Large intestine (tissue), 3 donors: Measurements from ENCODE around the gene MST1. TPM values are rescaled to one million over a fixed set of nuclear protein-coding genes. Genes with fewer than 3 reads are reported as not detected.

Source experiments
- DNase-seq, 2 donors: peaks; one replicate each; pipeline versions ENCODE4 v3.0.0 to v3.0.0-alpha.2; 2013
- H3K27ac ChIP-seq: one replicate; pipeline ENCODE4 v1.5.1; 2013; ENCODE audit warnings: low read length
- H3K27me3 ChIP-seq: 2 replicates; pipeline ENCODE4 v1.6.1; 2013; ENCODE audit warnings: low read length; ENCODE audit not compliant: control insufficient read depth, insufficient read depth
- H3K36me3 ChIP-seq: 2 replicates; pipeline ENCODE4 v1.6.1; 2013; ENCODE audit warnings: low read length; ENCODE audit not compliant: control insufficient read depth, insufficient read depth
- H3K4me1 ChIP-seq: one replicate; pipeline ENCODE4 v1.6.1; 2013; ENCODE audit warnings: low read length; ENCODE audit not compliant: control insufficient read depth, insufficient read depth
- H3K4me3 ChIP-seq: one replicate; pipeline ENCODE4 v1.5.1; 2013; ENCODE audit warnings: low read length
- H3K9me3 ChIP-seq: one replicate; pipeline ENCODE4 v1.6.1; 2013; ENCODE audit warnings: mild to moderate bottlenecking, low read depth, low read length, moderate library complexity; ENCODE audit not compliant: control insufficient read depth
- WGBS: methylation state at CpG from one replicate; pipeline ENCODE4 v1.1.5; 2013; ENCODE audit warnings: low lambda C conversion rate; ENCODE audit not compliant: insufficient coverage; 5-methylcytosine and 5-hydroxymethylcytosine counted together
- polyA plus RNA-seq: library from polyadenylated mRNA; unstranded; fragments of 120-200 nt; gene quantifications from one replicate; pipeline ENCODE4 v1.2.1, GENCODE V29; 2013

Gene MST1
- polyA plus RNA-seq, 1 donor = 464 TPM

- H3K4me1 ChIP-seq = no peaks in the 10 kb centered on the region
- H3K27me3 ChIP-seq = no peaks in the 10 kb centered on the region
- no CpG with 5 or more reads among the region's 1 CpG for WGBS
- no peaks in the 10 kb centered on the region for H3K9me3 ChIP-seq
- no peak overlapping the region for H3K4me3 ChIP-seq
- H3K36me3 ChIP-seq = no peaks in the 10 kb centered on the region
- DNase-seq = no peak
- no peak overlapping the region for H3K27ac ChIP-seq
Observed at GRCh38 chr3:49650177-49650576, 39.1 kb downstream of the MST1 start.

DNA sequence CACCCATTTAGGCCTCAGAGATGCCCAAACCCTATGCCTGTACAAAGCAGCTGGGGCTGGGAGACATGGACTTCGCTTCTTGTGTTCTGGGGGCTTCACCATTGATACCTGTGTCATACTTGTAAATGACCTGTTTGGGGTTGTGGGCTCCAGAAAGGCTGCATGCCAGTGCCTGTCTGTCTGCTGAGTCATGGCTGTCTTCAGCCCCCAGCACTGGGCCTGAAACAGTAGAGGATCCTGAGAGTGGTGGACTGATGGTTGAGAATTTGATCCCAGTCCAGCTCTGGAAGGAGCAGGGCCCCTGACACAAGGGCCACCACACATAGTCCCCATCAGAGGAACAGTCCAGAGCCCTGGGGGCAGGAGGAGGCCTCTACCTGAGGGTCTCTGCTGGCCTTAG lies 39.7 kb downstream of the MST1 start:
- Histone ChIP-seq H3K27me3 (no peaks in the 10 kb centered on the region), H3K9me3 (no peaks in the 10 kb centered on the region)
- no CpG with 5 or more reads among the region's 1 CpG for WGBS

GRCh38 chr3:49648354-49649019 lies 40.8 kb downstream of the MST1 start:
- H3K9me3 ChIP-seq = no peaks in the 10 kb centered on the region
- H3K27ac ChIP-seq = no peak overlapping the region
- DNase-seq = no peak
- no peak overlapping the region for H3K4me3 ChIP-seq
- H3K27me3 ChIP-seq = no peaks in the 10 kb centered on the region
- WGBS = no CpG with 5 or more reads among the region's 3 CpGs
- H3K36me3 ChIP-seq = no peaks in the 10 kb centered on the region
- no peaks in the 10 kb centered on the region for H3K4me1 ChIP-seq

More for the DNA sequence above, 39.7 kb downstream of the MST1 start:
- H3K36me3 ChIP-seq = no peaks in the 10 kb centered on the region
- H3K27ac ChIP-seq = no peak overlapping the region
- H3K4me3 ChIP-seq = no peak overlapping the region
- DNase-seq = no peak
- H3K4me1 ChIP-seq = no peaks in the 10 kb centered on the region

DNA sequence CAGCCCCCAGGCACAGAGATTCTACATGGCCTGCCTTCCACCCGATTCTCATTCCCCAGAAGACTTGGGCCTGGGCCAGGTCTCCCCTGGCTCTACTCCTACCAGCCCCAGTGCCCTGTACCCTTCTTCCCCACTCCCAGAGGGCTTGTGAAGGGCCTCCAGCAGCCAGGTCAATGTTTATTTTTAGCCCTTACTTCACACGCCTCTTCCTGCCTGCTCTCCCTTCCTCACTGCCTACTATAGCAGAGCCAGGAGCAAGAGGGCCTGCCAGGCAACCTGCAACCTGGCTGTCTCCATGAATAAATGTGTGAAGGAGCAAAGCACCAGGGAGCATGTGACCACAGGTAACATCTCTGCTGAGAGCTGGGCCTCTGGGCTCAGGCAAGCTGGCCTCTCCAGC lies 41.5 kb downstream of the MST1 start:
- Histone ChIP-seq H3K9me3 (no peaks in the 10 kb centered on the region), H3K4me1 (no peaks in the 10 kb centered on the region), H3K4me3 (no peak overlapping the region), H3K27ac (no peak overlapping the region), H3K36me3 (no peaks in the 10 kb centered on the region), H3K27me3 (no peaks in the 10 kb centered on the region)
- 20% methylated on average over 1 of the region's 2 CpGs for WGBS
- DNase-seq = no peak

- H3K27ac ChIP-seq = no peak overlapping the region
- no peaks in the 10 kb centered on the region for H3K27me3 ChIP-seq
- no peak overlapping the region for H3K4me3 ChIP-seq
- no peaks in the 10 kb centered on the region for H3K9me3 ChIP-seq
- no peaks in the 10 kb centered on the region for H3K4me1 ChIP-seq
- DNase-seq = no peak
- no peaks in the 10 kb centered on the region for H3K36me3 ChIP-seq
- WGBS = 80% methylated on average over 1 of the region's 3 CpGs
Observed at GRCh38 chr3:49646236-49646635, 43.0 kb downstream of the MST1 start.

- no CpG with 5 or more reads among the region's 8 CpGs for WGBS
- Histone ChIP-seq H3K4me1 (no peaks in the 10 kb centered on the region), H3K9me3 (no peaks in the 10 kb centered on the region), H3K27ac (no peak overlapping the region), H3K36me3 (no peaks in the 10 kb centered on the region), H3K27me3 (no peaks in the 10 kb centered on the region), H3K4me3 (no peak overlapping the region)
- DNase-seq = no peak
Observed at GRCh38 chr3:49644684-49645083, 44.6 kb downstream of the MST1 start.

- Histone ChIP-seq H3K4me3 (no peak overlapping the region), H3K36me3 (no peaks in the 10 kb centered on the region), H3K9me3 (no peaks in the 10 kb centered on the region), H3K27ac (no peak overlapping the region), H3K27me3 (no peaks in the 10 kb centered on the region), H3K4me1 (no peaks in the 10 kb centered on the region)
- no CpG with 5 or more reads among the region's 9 CpGs for WGBS
- DNase-seq = no peak
Observed at GRCh38 chr3:49642708-49643145, 46.5 kb downstream of the MST1 start.

GRCh38 chr3:49641921-49642707 lies 47.2 kb downstream of the MST1 start:
- H3K4me1 ChIP-seq = no peaks in the 10 kb centered on the region
- H3K36me3 ChIP-seq = no peaks in the 10 kb centered on the region
- H3K27ac ChIP-seq = no peak overlapping the region
- H3K9me3 ChIP-seq = no peaks in the 10 kb centered on the region
- WGBS = no CpG with 5 or more reads among the region's 14 CpGs
- DNase-seq = no peak
- no peak overlapping the region for H3K4me3 ChIP-seq
- no peaks in the 10 kb centered on the region for H3K27me3 ChIP-seq

DNA sequence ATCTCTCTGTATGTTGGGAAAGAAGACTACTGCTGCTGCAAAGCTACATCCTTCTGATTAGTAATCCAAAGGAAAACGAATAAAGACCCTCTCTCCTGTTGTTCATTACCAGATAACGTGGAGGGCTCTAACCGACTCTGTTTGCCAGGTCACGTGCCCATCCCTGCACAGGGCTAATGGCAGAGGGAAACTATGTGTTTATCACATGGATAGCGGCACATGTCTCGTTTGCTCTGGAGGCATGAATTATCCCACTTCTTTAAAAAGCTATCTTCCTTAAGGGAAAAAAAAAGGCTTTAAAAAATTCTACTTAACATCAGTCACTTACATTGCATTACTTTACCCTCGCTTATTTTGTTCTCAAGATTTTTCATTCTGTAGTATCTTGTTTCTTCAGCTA lies 48.0 kb downstream of the MST1 start:
- H3K4me3 ChIP-seq = no peak overlapping the region
- WGBS = 20% methylated on average over 2 of the region's 7 CpGs

GRCh38 chr3:49639551-49639950 lies 49.7 kb downstream of the MST1 start:
- H3K36me3 ChIP-seq = no peaks in the 10 kb centered on the region
- no peaks in the 10 kb centered on the region for H3K4me1 ChIP-seq
- no peaks in the 10 kb centered on the region for H3K27me3 ChIP-seq
- DNase-seq = no peak
- H3K27ac ChIP-seq = no peak overlapping the region
- no CpG with 5 or more reads among the region's 2 CpGs for WGBS
- no peaks in the 10 kb centered on the region for H3K9me3 ChIP-seq
- no peak overlapping the region for H3K4me3 ChIP-seq

More for the DNA sequence above, 48.0 kb downstream of the MST1 start:
- Histone ChIP-seq H3K27ac (no peak overlapping the region), H3K9me3 (no peaks in the 10 kb centered on the region), H3K4me1 (no peaks in the 10 kb centered on the region), H3K27me3 (no peaks in the 10 kb centered on the region), H3K36me3 (no peaks in the 10 kb centered on the region)
- DNase-seq = no peak
